ENCODE results near the gene UBE2F. TPM values are rescaled to one million over a fixed set of nuclear protein-coding genes. Genes with fewer than 3 reads are reported as not detected.

The UBE2F gene
- total and polyA plus RNA-seq, 9 of the 15 experiments (the other 6 are each of a cell fraction or from before 2014, with no cell fraction given) = 18.1 to 88.1 (median 53.0) TPM

DNA sequence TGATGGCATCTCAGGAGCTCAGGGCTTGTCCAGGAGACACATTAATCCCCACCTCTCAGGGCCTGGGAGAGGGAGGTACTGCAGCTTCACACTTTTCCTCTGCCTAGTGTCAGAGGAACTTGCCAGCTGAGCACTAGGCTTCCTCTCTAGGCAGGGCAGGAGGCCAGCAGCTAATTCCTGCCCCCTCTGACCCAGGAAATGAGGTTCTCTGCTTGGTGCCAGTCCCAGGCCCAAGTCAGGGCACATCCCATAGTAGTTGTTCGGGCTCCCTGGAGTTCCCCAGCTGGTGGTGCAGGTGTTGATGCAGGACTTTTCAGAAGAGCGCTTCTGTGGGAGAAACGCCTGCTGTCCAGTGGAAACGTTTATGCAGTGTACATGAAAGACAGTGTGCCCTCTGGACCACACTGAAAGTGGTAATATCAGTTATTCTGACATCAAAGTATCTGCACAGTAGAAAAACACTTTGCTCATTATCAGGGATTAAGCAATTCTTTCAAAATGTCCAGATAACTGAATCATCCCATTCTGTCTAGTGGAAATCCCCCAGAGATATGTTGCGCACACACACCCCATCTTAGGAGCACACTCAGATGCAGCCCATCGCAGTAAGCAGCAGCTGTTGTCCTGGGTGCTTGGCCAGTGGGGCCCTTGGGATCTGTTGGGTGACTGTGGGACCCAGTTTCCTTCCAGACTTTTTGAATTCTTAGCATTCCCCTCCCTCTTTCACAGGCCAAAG lies 76.2 kb downstream of the UBE2F start:
- H3K9me3 ChIP-seq (replicated peaks; ENCODE audit: control insufficient read depth, insufficient read depth, low read depth, low read length) = no peaks in the 10 kb centered on the region
- CTCF ChIA-PET (ENCODE audit: low intra/inter-chr PET ratio) = no interaction called here
- no peak overlapping the region for H3K4me3 ChIP-seq
- no peaks in the 10 kb centered on the region for H3K79me2 ChIP-seq (ENCODE audit: control insufficient read depth, insufficient read depth, low read length)
- H4K20me1 ChIP-seq (replicated peaks; ENCODE audit: control insufficient read depth, insufficient read depth, low read length) = no peaks in the 10 kb centered on the region
- intact Hi-C loops (cut with micrococcal nuclease) (no loop called here), in situ Hi-C loops (cut with MboI) (no loop called here)
- TF ChIP-seq ATF7 (IDR thresholded peaks at IDR 0.05) (no peak), POLR2AphosphoS2 (IDR thresholded peaks at IDR 0.05; ENCODE audit: low read length) (peak; percentile 41; the same call in 1 of the 2 replicates)
- H3K27me3 ChIP-seq (ENCODE audit: control insufficient read depth in 2 of 2, insufficient read depth in 2 of 2, low read length in 2 of 2) = no peaks in the 10 kb centered on the region
- no peak overlapping the region for H3K27ac ChIP-seq (ENCODE audit: extremely low read depth, low read depth, low read length)
- FAIRE-seq = no peak
- no peak for DNase-seq (ENCODE audit: extremely low read depth in 1 of 4, low spot score in 3 of 4)
- 90% methylated on average over 4 of the region's 6 CpGs for WGBS (ENCODE audit: insufficient coverage, low coverage, missing lambda C conversion rate)
- H3K4me1 ChIP-seq (replicated peaks in 1 of 2; ENCODE audit: control insufficient read depth in 2 of 2, insufficient read depth in 2 of 2, low read length in 2 of 2) = no peaks in the 10 kb centered on the region
- no TSS peak for BruUV-seq (replicated peaks)
- no peak for ATAC-seq
- no peak overlapping the region for H3K4me2 ChIP-seq (ENCODE audit: insufficient read depth, low read length)
- no peak overlapping the region; a peak in 1 of 4 replicates for H3K9ac ChIP-seq (ENCODE audit: insufficient read depth in 1 of 2, low read depth in 2 of 2, low read length in 2 of 2)
- peaks cover 51% of the 10 kb centered on the region; the same call in 2 of the 3 replicates for H3K36me3 ChIP-seq (ENCODE audit: control insufficient read depth, insufficient read depth, low read length)
- no peaks in the 10 kb centered on the region for H3K9me1 ChIP-seq (ENCODE audit: control insufficient read depth, insufficient read depth, low read length)
- no peak overlapping the region for H2AFZ ChIP-seq (ENCODE audit: low read depth, low read length)
- POLR2A ChIA-PET = interaction anchor here (0.6 kb wide), 1 partner anchor 35 kb away, joined by 4 read pairs; no protein-coding TSS in a partner anchor

DNA sequence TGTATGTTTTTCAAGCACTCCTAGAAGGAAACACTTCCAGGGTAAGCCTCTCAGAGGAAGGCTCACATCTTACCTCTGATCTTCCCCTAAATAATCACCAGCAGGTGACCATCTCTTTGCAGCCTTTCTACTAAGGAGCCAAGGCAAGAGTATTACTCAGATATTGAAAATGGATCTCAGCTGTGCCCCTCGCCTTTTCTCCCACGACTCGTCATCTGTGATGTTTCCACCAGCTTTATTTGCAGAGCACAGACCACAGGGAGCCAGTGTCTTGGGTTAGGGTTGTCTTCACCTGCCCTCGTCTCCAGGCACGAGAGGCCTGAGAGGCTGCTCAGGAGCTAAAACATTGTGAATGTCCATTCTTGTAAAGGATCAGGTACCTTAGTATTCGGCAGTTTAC lies 77.0 kb downstream of the UBE2F start:
- Histone ChIP-seq H3K9ac (ENCODE audit: insufficient read depth in 1 of 2, low read depth in 2 of 2, low read length in 2 of 2) (no peak overlapping the region), H3K27ac (ENCODE audit: extremely low read depth, low read depth, low read length) (no peak overlapping the region), H3K4me3 (no peak overlapping the region), H3K36me3 (ENCODE audit: control insufficient read depth, insufficient read depth, low read length) (peaks cover 44% of the 10 kb centered on the region; the same call in 2 of the 3 replicates), H3K79me2 (ENCODE audit: control insufficient read depth, insufficient read depth, low read length) (no peaks in the 10 kb centered on the region), H2AFZ (ENCODE audit: low read depth, low read length) (no peak overlapping the region), H3K9me3 (replicated peaks; ENCODE audit: control insufficient read depth, insufficient read depth, low read depth, low read length) (no peaks in the 10 kb centered on the region), H3K27me3 (ENCODE audit: control insufficient read depth in 2 of 2, insufficient read depth in 2 of 2, low read length in 2 of 2) (no peaks in the 10 kb centered on the region), H4K20me1 (replicated peaks; ENCODE audit: control insufficient read depth, insufficient read depth, low read length) (no peaks in the 10 kb centered on the region), H3K4me2 (ENCODE audit: insufficient read depth, low read length) (no peak overlapping the region), H3K4me1 (replicated peaks in 1 of 2; ENCODE audit: control insufficient read depth in 2 of 2, insufficient read depth in 2 of 2, low read length in 2 of 2) (no peaks in the 10 kb centered on the region), H3K9me1 (ENCODE audit: control insufficient read depth, insufficient read depth, low read length) (no peaks in the 10 kb centered on the region)
- POLR2A ChIA-PET = no interaction called here
- no peak for FAIRE-seq
- no peak for ATAC-seq
- no TSS peak for BruUV-seq (replicated peaks)
- DNase-seq (ENCODE audit: extremely low read depth in 1 of 4, low spot score in 3 of 4) = no peak
- intact Hi-C loops (cut with micrococcal nuclease) = no loop called here
- in situ Hi-C loops (cut with MboI) = no loop called here
- CTCF ChIA-PET (ENCODE audit: low intra/inter-chr PET ratio) = no interaction called here
- WGBS (ENCODE audit: insufficient coverage, low coverage, missing lambda C conversion rate) = 100% methylated on average over 4 of the region's 6 CpGs
- no peak for TF ChIP-seq ELF2 (CRISPR knock-in tag; IDR thresholded peaks at IDR 0.05)
- TF ChIP-seq, protein P1, sequence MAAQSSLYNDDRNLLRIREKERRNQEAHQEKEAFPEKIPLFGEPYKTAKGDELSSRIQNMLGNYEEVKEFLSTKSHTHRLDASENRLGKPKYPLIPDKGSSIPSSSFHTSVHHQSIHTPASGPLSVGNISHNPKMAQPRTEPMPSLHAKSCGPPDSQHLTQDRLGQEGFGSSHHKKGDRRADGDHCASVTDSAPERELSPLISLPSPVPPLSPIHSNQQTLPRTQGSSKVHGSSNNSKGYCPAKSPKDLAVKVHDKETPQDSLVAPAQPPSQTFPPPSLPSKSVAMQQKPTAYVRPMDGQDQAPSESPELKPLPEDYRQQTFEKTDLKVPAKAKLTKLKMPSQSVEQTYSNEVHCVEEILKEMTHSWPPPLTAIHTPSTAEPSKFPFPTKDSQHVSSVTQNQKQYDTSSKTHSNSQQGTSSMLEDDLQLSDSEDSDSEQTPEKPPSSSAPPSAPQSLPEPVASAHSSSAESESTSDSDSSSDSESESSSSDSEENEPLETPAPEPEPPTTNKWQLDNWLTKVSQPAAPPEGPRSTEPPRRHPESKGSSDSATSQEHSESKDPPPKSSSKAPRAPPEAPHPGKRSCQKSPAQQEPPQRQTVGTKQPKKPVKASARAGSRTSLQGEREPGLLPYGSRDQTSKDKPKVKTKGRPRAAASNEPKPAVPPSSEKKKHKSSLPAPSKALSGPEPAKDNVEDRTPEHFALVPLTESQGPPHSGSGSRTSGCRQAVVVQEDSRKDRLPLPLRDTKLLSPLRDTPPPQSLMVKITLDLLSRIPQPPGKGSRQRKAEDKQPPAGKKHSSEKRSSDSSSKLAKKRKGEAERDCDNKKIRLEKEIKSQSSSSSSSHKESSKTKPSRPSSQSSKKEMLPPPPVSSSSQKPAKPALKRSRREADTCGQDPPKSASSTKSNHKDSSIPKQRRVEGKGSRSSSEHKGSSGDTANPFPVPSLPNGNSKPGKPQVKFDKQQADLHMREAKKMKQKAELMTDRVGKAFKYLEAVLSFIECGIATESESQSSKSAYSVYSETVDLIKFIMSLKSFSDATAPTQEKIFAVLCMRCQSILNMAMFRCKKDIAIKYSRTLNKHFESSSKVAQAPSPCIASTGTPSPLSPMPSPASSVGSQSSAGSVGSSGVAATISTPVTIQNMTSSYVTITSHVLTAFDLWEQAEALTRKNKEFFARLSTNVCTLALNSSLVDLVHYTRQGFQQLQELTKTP (IDR thresholded peaks at IDR 0.05; ENCODE audit: low read depth in 1 of 2, partially characterized antibody in 2 of 2) = no peak
- TF ChIP-seq FOS (IDR thresholded peaks at IDR 0.05; ENCODE audit: extremely low read depth, insufficient read length) = no peak
- TF ChIP-seq, protein P2, sequence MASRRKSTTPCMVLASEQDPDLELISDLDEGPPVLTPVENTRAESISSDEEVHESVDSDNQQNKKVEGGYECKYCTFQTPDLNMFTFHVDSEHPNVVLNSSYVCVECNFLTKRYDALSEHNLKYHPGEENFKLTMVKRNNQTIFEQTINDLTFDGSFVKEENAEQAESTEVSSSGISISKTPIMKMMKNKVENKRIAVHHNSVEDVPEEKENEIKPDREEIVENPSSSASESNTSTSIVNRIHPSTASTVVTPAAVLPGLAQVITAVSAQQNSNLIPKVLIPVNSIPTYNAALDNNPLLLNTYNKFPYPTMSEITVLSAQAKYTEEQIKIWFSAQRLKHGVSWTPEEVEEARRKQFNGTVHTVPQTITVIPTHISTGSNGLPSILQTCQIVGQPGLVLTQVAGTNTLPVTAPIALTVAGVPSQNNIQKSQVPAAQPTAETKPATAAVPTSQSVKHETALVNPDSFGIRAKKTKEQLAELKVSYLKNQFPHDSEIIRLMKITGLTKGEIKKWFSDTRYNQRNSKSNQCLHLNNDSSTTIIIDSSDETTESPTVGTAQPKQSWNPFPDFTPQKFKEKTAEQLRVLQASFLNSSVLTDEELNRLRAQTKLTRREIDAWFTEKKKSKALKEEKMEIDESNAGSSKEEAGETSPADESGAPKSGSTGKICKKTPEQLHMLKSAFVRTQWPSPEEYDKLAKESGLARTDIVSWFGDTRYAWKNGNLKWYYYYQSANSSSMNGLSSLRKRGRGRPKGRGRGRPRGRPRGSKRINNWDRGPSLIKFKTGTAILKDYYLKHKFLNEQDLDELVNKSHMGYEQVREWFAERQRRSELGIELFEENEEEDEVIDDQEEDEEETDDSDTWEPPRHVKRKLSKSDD (conservative IDR thresholded peaks at IDR 0.05; ENCODE audit: low read length) = no peak
- TF ChIP-seq KHSRP (IDR thresholded peaks at IDR 0.05) = no peak

Measured in K562 (cell line).